Measurements from ENCODE around the gene RAPGEF2.
A peak's percentile ranks its signal among the peaks of the same experiment; 100 is the strongest.

Gene RAPGEF2

GRCh38 chr4:159334461-159334860 is 231.6 kb downstream of the RAPGEF2 start:
- no peak for DNase-seq

GRCh38 chr4:159337041-159337440 is 234.2 kb downstream of the RAPGEF2 start:
- no peak for DNase-seq

- DNase-seq, result peak; percentile 33 to 76 (median 72)
Measured at GRCh38 chr4:159341522-159341921, 238.6 kb downstream of the RAPGEF2 start.

GRCh38 chr4:159342374-159342773 is 239.5 kb downstream of the RAPGEF2 start:
- DNase-seq, result no peak

- peak; percentile 44 to 83 (median 78) for DNase-seq
Measured at GRCh38 chr4:159343116-159343515, 240.2 kb downstream of the RAPGEF2 start.

GRCh38 chr4:159344877-159345276 is 242.0 kb downstream of the RAPGEF2 start:
- no peak for DNase-seq

- DNase-seq, result no peak
Measured at GRCh38 chr4:159346681-159347080, 243.8 kb downstream of the RAPGEF2 start.

GRCh38 chr4:159347813-159348212 is 244.9 kb downstream of the RAPGEF2 start:
- DNase-seq, result no peak

GRCh38 chr4:159349332-159349731 is 246.5 kb downstream of the RAPGEF2 start:
- no peak for DNase-seq

- DNase-seq, result no peak
Measured at GRCh38 chr4:159352609-159353008, 249.7 kb downstream of the RAPGEF2 start.

GRCh38 chr4:159353422-159354116 is 250.7 kb downstream of the RAPGEF2 start:
- no peak for DNase-seq

- no peak for DNase-seq
Measured at GRCh38 chr4:159355466-159355865, 252.6 kb downstream of the RAPGEF2 start.

GRCh38 chr4:159357350-159357749 is 254.5 kb downstream of the RAPGEF2 start:
- no peak for DNase-seq

- DNase-seq, result no peak
Measured at GRCh38 chr4:159358226-159358625, 255.3 kb downstream of the RAPGEF2 start.

GRCh38 chr4:159360549-159360948 is 257.7 kb downstream of the RAPGEF2 start:
- no peak for DNase-seq

GRCh38 chr4:159363361-159363760 is 260.5 kb downstream of the RAPGEF2 start:
- peak in 1 of 3 donors; percentile 64 for DNase-seq

GRCh38 chr4:159366966-159367780 is 264.3 kb downstream of the RAPGEF2 start:
- peak in 1 of 3 donors; percentile 60 for DNase-seq

GRCh38 chr4:159367781-159368080 is 264.9 kb downstream of the RAPGEF2 start:
- DNase-seq, result peak in 1 of 3 donors; percentile 62

GRCh38 chr4:159368320-159368719 is 265.4 kb downstream of the RAPGEF2 start:
- DNase-seq, result no peak

GRCh38 chr4:159369256-159369655 is 266.4 kb downstream of the RAPGEF2 start:
- DNase-seq, result no peak

- DNase-seq, result peak in 1 of 3 donors; percentile 51
Measured at GRCh38 chr4:159370286-159370685, 267.4 kb downstream of the RAPGEF2 start.

GRCh38 chr4:159374749-159375530 is 272.1 kb downstream of the RAPGEF2 start:
- DNase-seq, result no peak

GRCh38 chr4:159376289-159376688 is 273.4 kb downstream of the RAPGEF2 start:
- no peak for DNase-seq
